Cerebellar nuclear complex (tissue), 1 donor: ENCODE measurements around the gene TMC7.
"Not testable (repeated sequence)": the region's sequence is repeated elsewhere in the genome, so short reads cannot be mapped to it uniquely, and the experiment has no call there.

Experiments used
- DNase-seq, 2 experiments: peaks; one replicate each; lab custom pipeline; 2025; lab: John Stamatoyannopoulos, UW

Gene TMC7

DNA sequence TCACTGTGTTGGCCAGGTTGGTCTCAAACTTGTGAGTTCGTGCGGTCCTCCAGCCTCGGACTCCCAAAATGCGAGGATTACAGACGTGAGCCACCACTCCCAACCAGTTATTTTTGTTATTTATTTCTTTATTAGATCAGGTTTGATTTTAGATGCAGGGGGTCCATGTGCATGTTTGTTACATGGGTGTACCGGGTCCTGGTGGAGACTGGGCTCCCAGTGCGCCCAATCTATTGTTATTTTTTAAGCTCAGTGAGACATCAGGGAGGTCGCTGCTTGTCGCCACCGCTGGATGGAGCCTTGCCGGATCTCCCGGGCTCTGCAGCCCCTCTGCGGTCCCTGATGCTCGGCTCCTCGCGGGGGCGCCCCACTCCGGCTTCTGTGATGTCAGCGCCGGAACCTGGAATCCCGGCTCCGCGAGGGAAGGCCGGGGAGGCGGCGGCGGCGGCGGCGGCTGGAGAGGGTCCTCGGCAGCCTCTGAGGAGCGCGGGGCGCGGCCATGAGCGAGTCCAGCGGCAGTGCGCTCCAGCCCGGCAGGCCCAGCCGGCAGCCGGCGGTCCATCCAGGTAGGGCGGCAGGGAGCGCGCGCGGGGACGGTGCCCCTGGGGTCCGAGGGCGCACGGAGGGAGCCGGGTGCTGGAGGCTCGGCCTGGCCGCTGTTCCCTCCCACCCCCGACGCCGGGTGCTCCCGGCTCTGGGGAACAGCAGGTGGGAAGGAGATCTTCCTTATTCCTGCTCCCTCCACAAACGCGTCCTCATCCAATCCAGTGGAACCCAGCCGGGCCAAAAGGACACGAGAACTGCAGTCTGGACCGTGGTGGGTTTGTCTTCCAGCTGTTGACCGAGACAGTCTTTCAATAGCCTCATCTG lies at the start of gene TMC7:
TMC7 (plus strand) TSS at position 370 of the 870 bp plus-strand sequence; CDS start at position 500, 130 bp downstream.
- DNase-seq = peak in 1 of 2 experiments; percentile 56

DNA sequence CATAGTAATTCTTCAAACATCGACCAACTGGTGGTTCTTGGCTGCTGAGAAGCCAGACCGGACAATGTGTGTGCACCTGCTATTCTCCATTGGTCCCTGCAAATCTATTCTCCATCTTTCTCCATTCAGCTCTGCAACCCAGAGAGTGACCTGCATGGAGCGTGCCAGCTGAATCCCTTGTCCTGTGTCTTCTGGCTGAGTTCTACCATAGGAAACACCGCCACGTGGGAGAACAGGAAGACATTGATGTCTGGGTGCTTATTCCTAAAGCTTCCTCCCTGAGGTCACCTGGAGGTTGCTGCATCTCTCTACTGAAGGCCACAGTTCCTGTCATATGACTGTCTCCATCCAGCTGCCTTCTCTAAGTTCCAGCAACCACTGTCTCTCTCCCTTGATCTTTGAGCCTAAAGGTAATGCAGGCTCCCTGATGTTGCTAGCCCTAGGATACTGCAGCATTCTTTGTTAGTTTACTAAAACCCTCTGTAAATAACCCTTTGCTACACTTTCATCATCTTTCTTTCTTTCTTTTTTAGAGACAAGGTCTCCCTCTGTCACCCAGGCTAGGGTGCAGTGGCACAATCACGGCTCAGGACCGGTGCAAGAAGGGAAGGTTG lies 46.9 kb upstream of the TMC7 start:
- no peak for DNase-seq

DNA sequence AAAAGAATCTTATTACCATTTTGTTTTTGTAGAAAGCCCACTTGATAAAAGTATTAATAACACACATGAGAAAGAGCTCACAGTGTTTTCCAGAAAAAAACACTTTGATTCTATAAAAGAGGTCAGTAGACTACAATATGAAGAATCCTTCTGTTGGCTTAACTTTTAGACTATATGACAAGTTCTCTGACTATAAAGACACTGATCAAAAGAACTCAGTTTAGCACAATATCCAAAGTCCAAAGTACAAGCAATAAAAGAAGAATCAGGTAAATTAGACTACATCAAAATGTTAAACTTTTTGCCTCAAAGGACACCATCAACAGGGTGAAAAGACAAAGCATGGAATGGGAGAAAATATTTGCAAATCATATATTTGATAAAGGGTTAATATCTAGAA lies 46.3 kb upstream of the TMC7 start:
- DNase-seq = no peak

DNA sequence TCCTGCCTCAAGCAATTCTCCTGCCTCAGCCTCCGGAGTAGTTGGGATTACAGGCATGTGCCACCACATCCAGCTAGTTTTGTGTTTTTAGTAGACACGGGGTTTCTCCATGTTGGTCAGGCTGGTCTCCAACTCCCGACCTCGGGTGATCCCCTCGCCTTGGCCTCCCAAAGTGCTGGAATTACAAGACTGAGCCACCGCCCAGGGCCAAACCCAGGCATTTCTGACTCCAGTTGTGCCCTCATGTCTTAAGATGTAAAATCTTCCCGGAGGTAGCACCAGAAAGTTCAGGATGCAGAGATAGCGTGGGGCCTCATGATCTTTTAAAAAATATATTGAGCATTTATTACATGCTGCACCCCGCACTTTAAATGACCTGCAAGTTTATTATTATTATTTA lies 44.7 kb upstream of the TMC7 start:
- DNase-seq = no peak

DNA sequence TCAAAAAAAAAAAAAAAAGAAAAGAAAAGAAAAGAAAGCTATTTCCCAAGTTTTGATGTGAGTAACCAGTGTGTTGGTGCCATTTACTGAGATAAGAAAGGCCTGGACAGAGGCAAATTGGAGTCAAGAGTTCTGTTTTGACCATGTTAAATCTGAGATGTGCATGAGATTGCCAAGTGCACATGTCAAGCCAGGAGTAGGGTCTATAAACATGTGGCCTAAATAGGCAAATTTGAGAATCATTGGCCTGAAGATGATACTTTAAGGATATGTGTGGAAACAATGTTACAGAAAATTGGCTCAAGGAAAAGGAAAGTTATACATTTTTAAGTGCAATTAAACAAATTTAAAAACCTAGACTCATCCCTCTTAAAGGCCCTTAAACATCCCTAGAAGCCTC lies 42.3 kb upstream of the TMC7 start:
- no peak for DNase-seq

DNA sequence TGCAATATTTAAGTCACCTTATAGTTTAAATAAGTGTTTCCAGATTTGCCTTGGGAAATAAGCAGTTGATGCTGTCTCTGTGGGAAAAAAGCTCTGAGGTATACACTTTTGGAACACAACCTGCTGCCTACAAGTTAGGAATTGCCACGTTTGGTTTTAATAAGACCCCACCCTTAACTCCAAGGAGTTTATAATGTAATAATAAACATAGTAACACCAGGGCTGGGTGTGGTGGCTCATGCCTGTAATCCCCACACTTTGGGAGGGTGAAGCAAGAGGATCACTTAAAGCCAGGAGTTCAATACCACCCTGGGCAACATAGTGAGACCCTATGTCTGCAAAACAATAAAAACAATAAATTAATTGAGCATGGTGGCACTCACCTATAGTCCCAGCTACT lies 41.7 kb upstream of the TMC7 start:
- no peak for DNase-seq

DNA sequence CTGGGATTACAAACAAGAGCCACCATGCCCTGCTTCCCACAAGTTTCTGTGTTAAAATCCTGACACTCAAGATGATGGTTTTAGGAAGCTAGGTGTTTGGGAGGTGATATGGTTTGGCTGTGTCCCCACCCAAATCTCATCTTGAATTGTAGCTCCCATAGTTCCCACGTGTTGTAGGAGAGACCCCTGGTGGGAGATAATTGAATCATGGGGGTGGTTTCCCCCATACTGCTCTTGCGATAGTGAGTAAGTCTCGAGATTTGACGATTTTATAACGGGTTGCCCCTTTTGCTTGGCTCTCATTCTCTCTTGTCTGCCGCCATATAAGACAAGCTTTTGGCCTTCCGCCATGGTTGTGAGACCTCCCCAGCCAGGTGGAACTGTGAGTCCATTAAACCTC lies 40.3 kb upstream of the TMC7 start:
- DNase-seq = no peak

DNA sequence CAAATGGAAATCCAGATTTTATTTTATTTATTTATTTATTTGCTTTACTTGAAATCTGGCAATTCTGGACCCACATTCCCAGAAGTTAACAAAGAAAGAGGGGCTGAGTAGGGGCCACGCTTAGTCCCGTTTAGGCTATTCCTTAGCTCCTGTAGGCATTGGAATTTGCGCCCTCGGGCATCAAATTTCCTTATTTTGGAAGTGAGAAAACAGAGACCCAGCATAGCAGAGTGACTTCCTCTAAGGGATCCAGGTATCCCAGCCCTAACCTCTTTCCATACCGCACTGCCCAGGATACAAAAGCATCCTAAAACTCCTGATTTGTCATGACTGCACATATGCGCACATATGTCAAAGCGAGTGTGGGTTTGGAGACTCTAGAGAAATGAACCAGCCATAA lies 38.5 kb upstream of the TMC7 start:
- no peak for DNase-seq

DNA sequence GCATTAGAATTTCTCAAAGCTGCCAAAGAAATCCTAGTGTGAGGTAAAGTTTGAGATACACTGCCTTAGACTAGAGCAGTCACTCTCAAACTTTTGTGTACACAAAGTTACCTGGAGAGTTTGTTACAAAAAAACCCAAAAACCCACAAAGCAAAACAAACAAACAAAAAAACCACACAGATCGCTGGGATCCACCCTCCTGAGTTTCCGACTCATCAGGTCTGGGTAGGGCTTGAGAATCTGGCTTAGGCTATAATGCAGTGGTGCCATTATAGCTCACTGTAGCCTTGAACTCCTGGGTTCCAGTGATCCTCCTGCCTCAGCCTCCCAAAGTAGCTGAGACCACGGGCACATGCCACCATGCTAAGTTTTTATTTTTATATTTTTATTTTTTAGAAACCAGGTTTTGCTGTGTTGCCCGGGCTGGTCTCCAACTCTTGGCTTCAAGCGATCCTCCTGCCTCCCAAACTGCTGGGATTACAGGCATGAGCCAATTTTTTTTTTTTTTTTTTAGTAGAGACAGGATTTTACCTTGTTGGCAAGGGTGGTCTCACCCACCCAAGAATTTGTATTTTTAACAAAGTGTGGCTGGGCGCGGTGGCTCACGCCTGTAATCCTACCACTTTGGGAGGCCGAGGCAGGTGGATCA lies 35.2 kb upstream of the TMC7 start:
- DNase-seq = peak in 1 of 2 experiments; percentile 6

DNA sequence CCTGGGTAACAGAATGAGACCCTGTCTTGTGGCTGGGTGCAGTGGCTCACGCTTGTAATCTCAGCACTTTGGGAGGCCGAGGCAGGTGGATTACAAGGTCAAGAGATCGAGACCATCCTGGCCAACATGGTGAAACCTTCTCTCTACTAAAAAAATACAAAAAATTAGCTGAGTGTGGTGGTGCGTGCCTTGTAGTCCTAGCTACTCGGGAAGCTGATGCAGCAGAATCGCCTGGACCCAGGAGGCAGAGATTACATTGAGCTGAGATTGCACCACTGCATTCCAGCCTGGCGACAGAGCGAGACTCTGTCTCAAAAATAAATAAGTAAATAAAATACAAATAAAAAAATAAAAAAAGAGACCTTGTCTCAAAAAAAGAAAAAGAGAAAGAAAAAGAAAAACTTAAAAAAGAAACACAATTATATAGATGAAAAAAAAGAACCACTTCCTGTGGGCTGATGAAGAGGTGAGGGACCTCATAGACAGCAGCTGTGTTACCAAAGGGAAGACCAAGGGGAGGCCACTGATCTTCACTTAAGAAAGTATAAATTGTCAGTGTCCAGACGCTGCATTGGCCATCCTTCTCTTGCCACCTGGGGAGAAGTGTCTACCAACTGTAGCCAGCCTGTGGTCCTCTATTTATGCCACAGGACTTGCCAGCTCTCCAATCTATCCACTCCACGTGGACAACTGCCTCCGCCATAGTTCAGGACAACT lies 33.1 kb upstream of the TMC7 start:
- no peak for DNase-seq

DNA sequence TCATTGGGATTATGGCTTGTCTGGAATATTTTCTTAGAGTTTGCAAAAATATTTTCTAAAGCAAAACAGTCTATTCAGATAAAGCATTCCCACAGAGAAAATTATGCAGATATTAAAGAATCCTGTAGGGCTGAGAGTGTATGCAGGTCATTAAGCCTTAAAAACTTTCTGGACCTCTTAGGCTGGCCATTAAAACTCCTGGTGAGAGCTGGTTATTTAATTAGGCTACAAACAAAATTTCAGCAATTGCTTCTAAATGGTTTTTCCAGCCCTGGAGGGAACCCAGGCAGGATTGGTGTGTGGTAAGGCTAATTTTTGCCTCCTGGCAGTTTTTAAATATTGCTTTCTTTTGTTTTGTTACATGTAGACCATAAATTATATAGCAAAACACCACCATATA lies 30.2 kb upstream of the TMC7 start:
- DNase-seq = no peak

DNA sequence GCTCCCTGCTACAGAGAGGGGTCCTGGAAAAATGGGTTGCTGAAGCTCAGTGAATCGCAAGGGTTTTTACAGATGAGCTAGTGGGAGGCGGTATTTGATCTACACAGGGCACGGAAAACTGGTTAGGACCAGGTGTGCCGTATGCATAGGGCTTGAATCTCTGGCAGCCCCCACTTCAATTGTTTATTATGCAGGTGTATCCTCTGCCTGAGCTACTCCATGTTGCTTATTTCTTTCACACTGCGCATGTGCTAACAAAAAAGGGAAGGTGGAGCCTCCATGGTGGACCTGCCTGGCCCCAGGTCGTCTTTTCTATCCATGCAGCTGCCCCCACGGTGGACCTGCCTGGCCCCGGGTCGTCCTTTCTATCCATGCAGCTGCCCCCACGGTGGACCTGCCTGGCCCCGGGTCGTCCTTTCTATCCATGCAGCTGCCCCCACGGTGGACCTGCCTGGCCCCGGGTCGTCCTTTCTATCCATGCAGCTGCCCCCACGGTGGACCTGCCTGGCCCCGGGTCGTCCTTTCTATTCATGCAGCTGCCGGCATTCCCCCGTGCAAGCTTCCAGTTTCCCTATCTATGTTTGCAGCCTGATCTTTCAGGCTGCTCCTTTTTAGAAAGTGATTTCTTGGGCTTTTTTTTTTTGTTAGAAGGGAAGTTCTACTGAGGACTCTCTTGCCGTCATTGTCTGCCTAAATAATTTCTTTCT lies 27.7 kb upstream of the TMC7 start:
- DNase-seq = not testable (repeated sequence)

DNA sequence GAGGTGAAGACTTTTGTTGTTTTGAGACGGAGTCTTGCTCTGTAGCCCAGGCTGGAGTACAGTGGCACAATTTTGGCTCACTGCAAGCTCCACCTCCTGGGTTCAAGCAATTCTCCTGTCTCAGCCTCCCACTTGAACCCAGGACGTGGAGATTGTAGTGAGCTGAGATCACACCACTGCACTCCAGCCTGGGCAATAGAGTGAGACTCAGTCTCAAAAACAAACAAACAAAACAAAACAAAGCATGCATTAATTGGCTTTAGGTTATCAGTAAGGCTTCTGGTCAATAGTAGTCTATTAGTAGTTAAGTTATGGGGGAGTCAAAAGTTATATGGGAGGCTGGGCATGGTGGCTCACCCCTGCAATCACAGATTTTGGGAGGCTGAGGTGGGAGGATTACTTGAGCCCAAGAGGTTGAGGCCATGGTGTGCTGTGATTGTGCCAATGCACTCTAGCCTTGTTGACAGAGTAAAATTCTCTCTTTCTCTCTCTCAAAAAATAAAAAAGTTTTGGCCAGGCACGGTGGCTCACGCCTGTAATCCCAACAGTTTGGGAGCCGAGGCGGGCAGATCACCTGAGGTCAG lies 27.0 kb upstream of the TMC7 start:
- not testable (repeated sequence) for DNase-seq

DNA sequence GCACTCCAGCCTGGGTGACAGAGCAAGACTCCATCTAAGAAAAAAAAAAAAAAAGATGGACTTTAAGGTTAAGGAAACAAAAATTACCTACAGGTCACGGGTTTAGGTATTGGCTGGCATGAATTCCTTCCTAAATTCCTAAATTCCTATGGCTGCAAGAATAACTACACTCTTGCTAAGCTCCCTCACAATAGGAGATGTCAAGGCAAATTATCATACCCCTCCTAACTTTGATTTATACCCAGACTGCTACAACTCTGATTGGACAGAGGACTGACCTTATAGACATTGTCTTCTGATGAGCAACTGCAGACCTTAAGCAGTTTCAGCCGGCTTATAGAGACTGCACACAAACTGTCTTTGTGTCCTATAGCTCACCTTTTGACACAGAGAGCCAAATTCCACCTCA lies 25.1 kb upstream of the TMC7 start:
- DNase-seq = no peak

DNA sequence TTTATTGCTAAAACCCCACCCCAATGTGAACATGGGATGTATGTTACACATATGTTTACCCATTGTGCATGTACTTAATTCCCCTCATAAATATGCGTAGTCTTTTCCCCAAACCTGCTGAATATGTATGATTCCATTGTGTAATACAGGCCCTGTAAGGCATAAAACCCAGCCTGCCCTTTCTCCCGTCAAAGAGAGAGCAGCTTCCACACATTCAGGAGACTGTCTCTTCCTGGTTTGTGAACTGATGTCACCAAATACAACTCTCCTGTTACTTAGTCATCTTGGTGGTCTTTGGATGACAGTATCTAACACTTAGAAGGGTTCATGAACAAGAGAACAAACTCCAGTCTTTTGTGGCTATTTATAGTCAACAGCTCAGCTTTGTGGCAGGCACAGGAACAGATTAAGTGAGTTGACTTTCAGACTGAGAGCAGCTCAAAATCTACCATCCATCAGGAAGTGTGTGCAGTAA lies 24.7 kb upstream of the TMC7 start:
- no peak for DNase-seq

DNA sequence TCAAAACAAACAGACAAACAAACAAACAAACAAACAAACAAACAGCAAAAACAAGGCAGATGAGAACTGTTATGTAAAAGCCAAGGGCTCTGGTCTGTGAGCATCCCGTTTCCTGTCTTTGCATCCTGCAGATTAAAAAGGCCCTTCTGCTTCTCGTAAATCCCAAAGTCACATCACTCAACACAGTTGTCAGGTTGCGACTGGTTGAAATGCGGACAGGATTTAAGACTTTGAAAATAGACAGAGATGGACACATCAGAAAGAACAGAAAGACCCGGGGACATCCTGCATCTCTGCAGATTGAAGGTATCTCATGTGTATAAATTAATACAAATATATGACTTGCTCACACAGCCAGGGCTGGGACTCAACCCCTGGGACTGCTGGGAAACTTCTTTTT lies 18.2 kb upstream of the TMC7 start:
- no peak for DNase-seq

DNA sequence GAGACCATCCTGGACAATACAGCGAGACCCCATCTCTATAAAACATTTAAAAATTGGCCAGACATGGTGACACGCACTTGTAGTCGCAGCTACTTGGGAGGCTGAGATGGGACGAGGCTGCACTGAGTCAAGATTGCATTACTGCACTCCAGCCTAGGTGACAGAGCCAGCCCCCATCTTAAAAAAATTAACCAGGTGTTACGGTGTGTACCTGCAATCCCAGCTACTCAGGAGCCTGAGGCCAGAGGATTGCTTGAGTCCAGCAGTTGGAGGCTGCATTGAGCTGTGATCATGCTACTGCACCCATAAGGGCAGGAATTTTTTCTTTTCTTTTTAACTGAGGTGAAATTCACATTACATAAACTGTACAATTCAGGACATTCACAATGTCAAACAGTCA lies 16.9 kb upstream of the TMC7 start:
- DNase-seq = no peak

DNA sequence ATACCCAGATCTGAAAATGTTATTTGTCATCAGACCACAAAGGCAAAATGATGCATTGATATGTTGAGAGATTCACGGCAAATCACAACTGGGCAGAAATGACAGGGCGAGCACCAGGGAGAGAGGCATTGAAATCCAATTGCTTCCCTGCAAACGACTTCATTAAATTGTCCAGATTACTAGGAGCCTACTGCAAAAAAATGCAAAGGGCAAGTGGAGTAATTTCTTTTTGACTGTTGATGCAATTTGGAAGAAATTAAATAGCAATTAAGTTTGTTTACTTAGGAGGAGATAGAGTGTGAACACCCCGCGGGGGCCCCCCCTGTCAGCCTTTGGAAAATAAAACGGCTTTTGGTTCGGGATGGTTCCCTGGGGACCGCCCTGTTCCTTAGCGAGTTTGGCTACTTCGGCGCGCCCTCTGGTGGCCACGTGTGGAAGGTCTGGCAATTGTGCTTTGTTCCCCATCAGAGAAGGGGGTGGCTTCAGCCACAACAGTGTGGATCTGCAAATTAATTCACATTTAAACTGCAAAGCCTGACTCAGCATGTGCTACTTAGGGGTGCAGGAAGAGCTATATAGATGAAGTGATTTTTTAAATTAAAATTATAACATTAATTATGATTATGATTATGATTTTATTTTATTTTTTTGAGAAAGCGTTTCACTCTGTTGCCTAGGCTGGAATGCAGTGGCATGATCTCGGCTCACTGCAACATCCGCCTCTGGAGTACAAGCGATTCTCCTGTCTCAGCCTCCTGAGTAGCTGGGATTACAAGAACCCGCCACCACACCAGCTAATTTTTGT lies 14.5 kb upstream of the TMC7 start:
- peak in 1 of 2 experiments; percentile 82 for DNase-seq

DNA sequence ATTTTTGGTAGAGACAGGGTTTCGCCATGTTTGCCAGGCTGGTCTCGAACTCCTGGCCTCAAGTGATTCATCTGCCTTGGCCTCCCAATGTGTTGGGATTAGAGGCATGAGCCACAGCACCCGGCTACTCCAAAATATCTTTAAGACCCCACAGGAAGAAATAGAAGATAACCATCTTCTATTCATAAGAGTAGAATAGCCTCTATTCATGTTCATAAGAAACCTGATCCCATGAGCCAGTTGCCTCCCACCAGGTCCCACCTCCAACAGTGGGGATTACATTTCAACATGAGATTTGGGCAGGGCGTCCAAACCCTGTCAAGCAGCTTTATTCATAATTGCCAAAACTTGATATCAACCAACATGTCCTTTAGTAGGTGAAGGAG lies 13.9 kb upstream of the TMC7 start:
- no peak for DNase-seq

DNA sequence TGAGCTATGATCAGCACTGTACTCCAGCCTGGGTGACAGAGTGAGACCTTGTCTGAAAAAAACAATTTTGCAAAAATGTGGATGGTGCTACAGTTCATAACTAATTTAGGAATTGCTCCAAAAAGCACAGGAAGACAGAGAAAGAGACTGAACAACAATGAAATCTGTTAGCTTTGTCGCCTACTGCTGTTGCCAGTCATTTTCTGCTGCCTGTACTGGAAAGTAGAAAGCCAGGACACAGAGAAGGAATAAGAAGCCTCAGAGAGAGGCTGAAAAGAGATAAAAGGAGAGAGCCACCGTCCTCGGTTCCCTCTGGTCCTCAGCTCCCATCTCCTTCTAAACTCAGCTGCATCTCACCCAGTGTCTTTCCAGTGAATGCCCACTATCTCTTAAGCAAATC lies 8.6 kb upstream of the TMC7 start:
- no peak for DNase-seq
